ENCODE results near the gene SNRPB2. TPM values are rescaled to one million over a fixed set of nuclear protein-coding genes. Genes with fewer than 3 reads are reported as not detected.

Gene SNRPB2
- total RNA-seq, 2 donors from 2014 or later = 75.9 to 89.2 TPM

- Mint-ChIP-seq H3K27me3 (ENCODE audit: insufficient read depth) (no peaks in the 10 kb centered on the region), H3K36me3 (ENCODE audit: low read depth) (no peaks in the 10 kb centered on the region), H3K27ac (no peak overlapping the region), H3K4me3 (no peak overlapping the region), H3K4me1 (peaks cover 15% of the 10 kb centered on the region), H3K9me3 (peaks cover 7% of the 10 kb centered on the region)
- Histone ChIP-seq H3K9ac (ENCODE audit: extremely low read depth, low read length, poor library complexity, severe bottlenecking) (no peak overlapping the region), H3K27ac (ENCODE audit: low read depth, low read length) (no peak overlapping the region), H3K4me1 (ENCODE audit: control insufficient read depth, insufficient read depth, low read length) (no peaks in the 10 kb centered on the region), H3K27me3 (ENCODE audit: control insufficient read depth, insufficient read depth, low read length, poor library complexity, severe bottlenecking) (no peaks in the 10 kb centered on the region), H3K36me3 (ENCODE audit: control insufficient read depth, insufficient read depth, low read length) (no peaks in the 10 kb centered on the region), H3K9me3 (ENCODE audit: control insufficient read depth, low read length) (no peaks in the 10 kb centered on the region), H3K4me3 (ENCODE audit: low read length) (no peak overlapping the region)
- WGBS, 2 experiments (ENCODE audit: insufficient coverage in 1 of 2, insufficient read length in 1 of 2) = 7% methylated on average over 2 of the region's 3 CpGs; no CpG with 5 or more reads in 1 of the 2 experiments
- TF ChIP-seq CTCF (conservative IDR thresholded peaks at IDR 0.05) = peak; percentile 90
- peak; percentile 83 for DNase-seq
These were observed 31.5 kb downstream of the SNRPB2 start for GRCh38 chr20:16761305-16761829.

DNA sequence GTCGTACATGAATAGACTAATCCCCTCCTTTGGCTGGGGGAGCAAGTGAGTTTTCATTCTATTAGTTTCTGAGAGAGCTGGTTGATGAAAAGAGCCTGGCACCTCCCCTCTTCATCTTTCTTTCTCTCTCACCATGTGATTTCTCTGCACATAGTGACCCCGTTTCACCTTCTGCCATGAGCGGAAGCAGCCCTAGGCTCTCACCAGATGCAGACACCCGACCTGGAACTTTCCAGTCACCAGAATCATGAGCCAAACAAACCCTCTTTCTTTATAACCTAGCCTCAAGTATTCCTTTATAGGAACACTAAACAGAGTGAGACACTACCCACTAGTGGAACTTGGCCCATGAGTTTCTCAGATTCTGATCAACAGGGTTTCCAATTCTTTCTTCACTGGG lies 34.7 kb downstream of the SNRPB2 start:
- Mint-ChIP-seq H3K27me3 (ENCODE audit: insufficient read depth) (no peaks in the 10 kb centered on the region), H3K36me3 (ENCODE audit: low read depth) (no peaks in the 10 kb centered on the region), H3K9me3 (peaks cover 6% of the 10 kb centered on the region), H3K27ac (no peak overlapping the region), H3K4me1 (peaks cover 15% of the 10 kb centered on the region), H3K4me3 (no peak overlapping the region)
- no peak for DNase-seq
- TF ChIP-seq CTCF (conservative IDR thresholded peaks at IDR 0.05) = no peak
- Histone ChIP-seq H3K27me3 (ENCODE audit: control insufficient read depth, insufficient read depth, low read length, poor library complexity, severe bottlenecking) (no peaks in the 10 kb centered on the region), H3K4me1 (ENCODE audit: control insufficient read depth, insufficient read depth, low read length) (no peaks in the 10 kb centered on the region), H3K9ac (ENCODE audit: extremely low read depth, low read length, poor library complexity, severe bottlenecking) (no peak overlapping the region), H3K4me3 (ENCODE audit: low read length) (no peak overlapping the region), H3K9me3 (ENCODE audit: control insufficient read depth, low read length) (no peaks in the 10 kb centered on the region), H3K36me3 (ENCODE audit: control insufficient read depth, insufficient read depth, low read length) (no peaks in the 10 kb centered on the region), H3K27ac (ENCODE audit: low read depth, low read length) (no peak overlapping the region)
- WGBS, 2 experiments (ENCODE audit: insufficient coverage in 1 of 2, insufficient read length in 1 of 2) = 70 to 100% methylated on average over 1 to 4 of the region's 4 CpGs

DNA sequence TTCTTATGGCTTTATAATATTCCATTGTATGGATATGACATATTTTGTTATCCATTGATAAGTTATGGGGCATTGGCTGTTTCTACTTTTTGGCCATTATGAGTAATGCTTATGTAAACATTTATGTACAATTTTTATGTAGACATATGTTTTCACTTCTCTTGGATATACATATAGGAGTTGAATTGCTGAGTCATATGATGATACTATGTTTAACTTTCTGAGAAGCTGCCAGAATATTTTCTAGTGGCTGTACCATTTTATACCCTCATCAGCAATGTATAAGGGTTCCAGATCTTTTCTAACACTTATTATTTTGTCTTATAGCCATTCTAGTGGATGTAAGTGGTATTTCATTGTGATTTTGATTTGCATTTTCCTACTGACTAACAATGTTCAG lies 41.4 kb downstream of the SNRPB2 start:
- Mint-ChIP-seq H3K9me3 (peaks cover 2% of the 10 kb centered on the region), H3K4me1 (no peaks in the 10 kb centered on the region), H3K36me3 (ENCODE audit: low read depth) (no peaks in the 10 kb centered on the region), H3K27me3 (ENCODE audit: insufficient read depth) (no peaks in the 10 kb centered on the region), H3K27ac (no peak overlapping the region), H3K4me3 (no peak overlapping the region)
- H3K9me3 ChIP-seq (ENCODE audit: control insufficient read depth, low read length) = no peaks in the 10 kb centered on the region
- no peaks in the 10 kb centered on the region for H3K27me3 ChIP-seq (ENCODE audit: control insufficient read depth, insufficient read depth, low read length, poor library complexity, severe bottlenecking)
- DNase-seq = no peak
- TF ChIP-seq CTCF (conservative IDR thresholded peaks at IDR 0.05) = no peak
- H3K36me3 ChIP-seq (ENCODE audit: control insufficient read depth, insufficient read depth, low read length) = no peaks in the 10 kb centered on the region
- H3K4me1 ChIP-seq (ENCODE audit: control insufficient read depth, insufficient read depth, low read length) = no peaks in the 10 kb centered on the region
- H3K4me3 ChIP-seq (ENCODE audit: low read length) = no peak overlapping the region
- no peak overlapping the region for H3K27ac ChIP-seq (ENCODE audit: low read depth, low read length)
- no peak overlapping the region for H3K9ac ChIP-seq (ENCODE audit: extremely low read depth, low read length, poor library complexity, severe bottlenecking)

Data from endodermal cell (in vitro differentiated cells).